Measurements from ENCODE around the gene HCRTR2.

GRCh38 chr6:55293116-55293515 lies 118.8 kb downstream of the HCRTR2 start:
- TF ChIP-seq ZNF274 (IDR thresholded peaks at IDR 0.05; ENCODE audit: low read depth, low read length) (no peak), YY1 (IDR thresholded peaks at IDR 0.05; ENCODE audit: insufficient read depth, insufficient read length) (no peak), SUZ12 (IDR thresholded peaks at IDR 0.05; ENCODE audit: extremely low read depth, insufficient read depth, insufficient read length) (no peak)
